Measurements from ENCODE around the gene ANP32E. TPM values are rescaled to one million over a fixed set of nuclear protein-coding genes. Genes with fewer than 3 reads are reported as not detected.

Gene ANP32E
- total and polyA plus RNA-seq, 2 of the 13 experiments (the other 11 are each of a cell fraction or from before 2014, with no cell fraction given) = 10.3 to 53.0 TPM

- TF ChIP-seq ZBTB34 (CRISPR knock-in tag; IDR thresholded peaks at IDR 0.05) (no peak), SP2 (CRISPR knock-in tag; IDR thresholded peaks at IDR 0.05) (no peak), GMEB1 (CRISPR knock-in tag; IDR thresholded peaks at IDR 0.05; ENCODE audit: borderline replicate concordance) (no peak)
Observed at GRCh38 chr1:150273311-150273710, 37.4 kb upstream of the ANP32E start (continued).

GRCh38 chr1:150271291-150271959 is 35.5 kb upstream of the ANP32E start:
- Histone ChIP-seq H3K9ac (ENCODE audit: insufficient read depth, low read depth, low read length) (no peak overlapping the region), H3K79me2 (ENCODE audit: insufficient read depth, low read length) (peaks cover 21% of the 10 kb centered on the region), H3K4me3 (replicated peaks in 1 of 3; ENCODE audit: insufficient read depth in 1 of 3, low read depth in 2 of 3, low read length in 3 of 3) (no peak overlapping the region), H3K4me2 (ENCODE audit: low read depth, low read length) (no peak overlapping the region), H4K20me1 (ENCODE audit: insufficient read depth, low read length) (no peaks in the 10 kb centered on the region), H2AFZ (ENCODE audit: low read length) (no peak overlapping the region), H3K36me3 (replicated peaks in 1 of 2; ENCODE audit: control insufficient read depth in 1 of 2, insufficient read depth in 2 of 2, low read length in 2 of 2) (peaks cover 3 to 10% of the 10 kb centered on the region in 2 experiments; a peak in 4 of 5 replicates), H3K9me3 (ENCODE audit: low read length) (no peaks in the 10 kb centered on the region), H3K27me3 (ENCODE audit: control insufficient read depth in 1 of 2, insufficient read depth in 2 of 2, low read length in 2 of 2) (no peaks in the 10 kb centered on the region), H3K27ac (ENCODE audit: extremely low read length, insufficient read depth, low read length) (no peak overlapping the region), H3K4me1 (ENCODE audit: insufficient read depth, low read length) (peaks cover 24% of the 10 kb centered on the region)
- DNase-seq (ENCODE audit: low spot score) = no peak
- in situ Hi-C loops (cut with HindIII; ENCODE audit: extremely low pct_ligation_motif_present, low pct_unique_long_range_greater_than_20kb) (no loop called here), intact Hi-C loops (cut with micrococcal nuclease; ENCODE audit: unreplicated experiment) (no loop called here)
- POLR2A ChIA-PET = interaction anchor here (0.5 to 1.7 kb wide), 2 partner anchors 93 to 98 kb away, joined by 3 to 6 read pairs; partner anchors contain the start of gene RPRD2
- no peak for FAIRE-seq
- CTCF ChIA-PET (ENCODE audit: low intra/inter-chr PET ratio, low total read pairs) = no interaction called here
- WGBS (ENCODE audit: low lambda C conversion rate) = 66% methylated on average over 6 of the region's 7 CpGs
- no TSS peak for BruUV-seq (replicated peaks)
- TF ChIP-seq HMG20B (CRISPR knock-in tag; conservative IDR thresholded peaks at IDR 0.05) = no peak
- no peak for TF ChIP-seq ZNF33A (CRISPR knock-in tag; IDR thresholded peaks at IDR 0.05; ENCODE audit: borderline replicate concordance)
- TF ChIP-seq ZSCAN31 (CRISPR knock-in tag; IDR thresholded peaks at IDR 0.05; ENCODE audit: low read depth) = no peak
- no peak for TF ChIP-seq PLRG1 (conservative IDR thresholded peaks at IDR 0.05)
- TF ChIP-seq ZNF678 (CRISPR knock-in tag; IDR thresholded peaks at IDR 0.05) = no peak
- no peak for ATAC-seq
